WI38 (cell line): Measurements from ENCODE around the gene IGSF5.
"Not testable (repeated sequence)": the region's sequence is repeated elsewhere in the genome, so short reads cannot be mapped to it uniquely, and the experiment has no call there.

Experiments used
- H3K4me3 ChIP-seq: 2 replicates; pipeline ENCODE4 v1.5.1; 2011; ENCODE audit warnings: low read depth, mild to moderate bottlenecking, control low read depth, low read length
- CTCF ChIP-seq: IDR thresholded peaks from 2 replicates; pipeline ENCODE4 v1.5.1; 2012; ENCODE audit warnings: low read depth, mild to moderate bottlenecking, control low read depth, low read length

Gene IGSF5

GRCh38 chr21:39744883-39745282 is at the start of gene IGSF5:
Gene IGSF5 (plus strand): TSS chr21:39745183. CDS start chr21:39745510, 327 bp downstream.
- not testable (repeated sequence) for H3K4me3 ChIP-seq

- TF ChIP-seq CTCF = no peak
- no peak overlapping the region for H3K4me3 ChIP-seq
Measured at GRCh38 chr21:39696196-39696595, 48.8 kb upstream of the IGSF5 start.

- no peak for TF ChIP-seq CTCF
- no peak overlapping the region for H3K4me3 ChIP-seq
Measured at GRCh38 chr21:39696618-39697017, 48.4 kb upstream of the IGSF5 start.

GRCh38 chr21:39700318-39700717 is 44.7 kb upstream of the IGSF5 start:
- no peak for TF ChIP-seq CTCF
- H3K4me3 ChIP-seq = no peak overlapping the region

- H3K4me3 ChIP-seq = no peak overlapping the region
- TF ChIP-seq CTCF = no peak
Measured at GRCh38 chr21:39703578-39703977, 41.4 kb upstream of the IGSF5 start.

GRCh38 chr21:39705849-39706248 is 39.1 kb upstream of the IGSF5 start:
- H3K4me3 ChIP-seq = no peak overlapping the region
- no peak for TF ChIP-seq CTCF

- TF ChIP-seq CTCF = no peak
- H3K4me3 ChIP-seq = no peak overlapping the region
Measured at GRCh38 chr21:39707316-39707715, 37.7 kb upstream of the IGSF5 start.

GRCh38 chr21:39710866-39711265 is 34.1 kb upstream of the IGSF5 start:
- no peak for TF ChIP-seq CTCF
- no peak overlapping the region for H3K4me3 ChIP-seq
